WTC11 (cell line): ENCODE data around the gene TNP1.

Experiments
- AFF4 ChIP-seq: sonication (generic); formaldehyde crosslinking; IDR thresholded peaks from 2 replicates; pipeline ENCODE4 v1.8.1; 2023; ENCODE audit warnings: mild to moderate bottlenecking, missing genetic modification reagents, borderline replicate concordance
- AR ChIP-seq: fragments of 250-450 bp; sonication (Bioruptor Pico); IDR thresholded peaks from 2 replicates; pipeline ENCODE4 v1.9.0; 2021; ENCODE audit warnings: mild to moderate bottlenecking
- CTCF ChIP-seq: fragments of 200-600 bp; IDR thresholded peaks from 2 replicates; pipeline ENCODE4 v1.8.0; 2022; ENCODE audit warnings: antibody characterized with exemption
- ETV6 ChIP-seq: sonication (generic); formaldehyde crosslinking; IDR thresholded peaks from 2 replicates; pipeline ENCODE4 v1.8.1; 2022; ENCODE audit warnings: mild to moderate bottlenecking, missing genetic modification reagents
- FOXJ3 ChIP-seq: sonication (generic); formaldehyde crosslinking; IDR thresholded peaks from 2 replicates; pipeline ENCODE4 v1.9.0; 2021; ENCODE audit warnings: missing genetic modification reagents, mild to moderate bottlenecking, borderline replicate concordance
- GABPB1 ChIP-seq: sonication (generic); formaldehyde crosslinking; IDR thresholded peaks from 2 replicates; pipeline ENCODE4 v1.8.1; 2023; ENCODE audit warnings: mild to moderate bottlenecking, missing genetic modification reagents
- IRF1 ChIP-seq: sonication (generic); formaldehyde crosslinking; IDR thresholded peaks from 2 replicates; pipeline ENCODE4 v1.8.0; 2023; ENCODE audit warnings: missing genetic modification reagents
- JUN ChIP-seq: sonication (generic); formaldehyde crosslinking; IDR thresholded peaks from 2 replicates; pipeline ENCODE4 v1.8.0; 2023; ENCODE audit warnings: mild to moderate bottlenecking, missing genetic modification reagents
- MLX ChIP-seq: sonication (generic); formaldehyde crosslinking; IDR thresholded peaks from 2 replicates; pipeline ENCODE4 v1.8.1; 2023; ENCODE audit warnings: mild to moderate bottlenecking, missing genetic modification reagents, moderate library complexity
- RELA ChIP-seq: sonication (generic); formaldehyde crosslinking; IDR thresholded peaks from 2 replicates; pipeline ENCODE4 v1.8.1; 2022; ENCODE audit warnings: missing genetic modification reagents, mild to moderate bottlenecking, borderline replicate concordance
- TCF7 ChIP-seq: sonication (generic); formaldehyde crosslinking; IDR thresholded peaks from 2 replicates; pipeline ENCODE4 v1.8.0; 2022; ENCODE audit warnings: mild to moderate bottlenecking, low read depth, missing genetic modification reagents, moderate library complexity

- TF ChIP-seq ETV6 (CRISPR knock-in tag) (no peak), JUN (CRISPR knock-in tag) (no peak), MLX (CRISPR knock-in tag) (no peak), TCF7 (CRISPR knock-in tag) (no peak), CTCF (no peak), GABPB1 (no peak), AFF4 (no peak), FOXJ3 (CRISPR knock-in tag) (no peak), RELA (CRISPR knock-in tag) (no peak), IRF1 (no peak), AR (CRISPR knock-in tag) (no peak)
These were observed 29.5 kb downstream of the TNP1 start for GRCh38 chr2:216830346-216830745.
